OCI-M1 (cell line): Measurements from ENCODE around the gene SPTBN1.
"Not testable (repeated sequence)": the region's sequence is repeated elsewhere in the genome, so short reads cannot be mapped to it uniquely, and the experiment has no call there.

ENCODE experiments used
- DNase-seq: peaks from one replicate; lab custom pipeline; 2025; lab: John Stamatoyannopoulos, UW

Gene SPTBN1

DNA sequence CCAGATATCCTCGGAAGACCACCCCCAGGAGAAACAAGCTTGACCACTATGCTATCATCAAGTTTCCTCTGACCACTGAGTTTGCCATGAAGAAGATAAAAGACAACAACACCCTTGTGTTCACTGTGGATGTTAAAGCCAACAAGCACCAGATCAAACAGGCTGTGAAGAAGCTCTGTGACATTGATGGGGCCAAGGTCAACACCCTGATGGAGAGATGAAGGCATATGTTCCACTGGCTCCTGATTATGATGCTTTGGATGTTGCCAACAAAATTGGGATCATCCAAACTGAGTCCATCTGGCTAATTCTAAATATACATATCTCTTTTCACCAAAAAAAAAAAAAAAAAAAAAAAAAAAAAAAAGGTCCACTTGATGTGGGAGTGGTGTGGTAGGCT is 73.4 kb downstream of the SPTBN1 start:
- not testable (repeated sequence) for DNase-seq

DNA sequence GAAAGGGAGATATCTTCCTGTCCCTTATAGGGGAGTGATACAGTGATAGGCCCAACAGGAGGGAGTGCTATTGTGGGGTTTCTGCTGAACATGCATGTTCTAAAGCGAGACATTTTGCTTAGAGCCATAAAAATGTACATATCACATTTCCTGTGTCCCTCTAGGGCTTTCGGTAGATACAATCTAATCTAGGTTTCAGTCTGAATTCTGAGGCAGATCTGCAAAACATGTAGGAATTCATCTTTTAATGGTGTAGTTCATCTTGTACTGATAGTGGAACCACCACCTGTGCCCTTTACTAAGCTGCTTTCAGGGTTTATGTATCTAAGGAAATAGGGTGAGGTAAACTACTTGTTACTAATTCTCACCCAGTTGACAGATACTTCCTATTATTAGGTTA is 73.8 kb downstream of the SPTBN1 start:
- no peak for DNase-seq

DNA sequence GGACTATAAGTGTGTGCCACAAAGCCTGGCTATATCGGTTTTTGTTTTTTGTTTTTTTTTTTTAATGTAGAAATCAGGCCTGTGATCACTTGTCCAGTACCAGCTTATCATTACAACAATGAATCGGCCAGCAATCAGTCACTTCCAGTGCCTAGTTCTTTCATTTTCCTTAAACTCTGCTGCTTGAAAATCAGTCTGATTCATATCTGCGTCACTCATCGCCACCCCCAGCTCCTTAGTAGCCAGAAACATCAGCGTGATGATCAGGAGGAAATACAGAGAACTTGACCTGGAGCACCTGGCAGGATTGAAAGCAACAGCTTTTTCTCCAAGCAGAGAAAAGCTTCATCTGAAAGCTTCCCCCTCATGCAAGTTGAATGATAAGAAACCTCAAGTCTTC is 75.4 kb downstream of the SPTBN1 start:
- DNase-seq = no peak

DNA sequence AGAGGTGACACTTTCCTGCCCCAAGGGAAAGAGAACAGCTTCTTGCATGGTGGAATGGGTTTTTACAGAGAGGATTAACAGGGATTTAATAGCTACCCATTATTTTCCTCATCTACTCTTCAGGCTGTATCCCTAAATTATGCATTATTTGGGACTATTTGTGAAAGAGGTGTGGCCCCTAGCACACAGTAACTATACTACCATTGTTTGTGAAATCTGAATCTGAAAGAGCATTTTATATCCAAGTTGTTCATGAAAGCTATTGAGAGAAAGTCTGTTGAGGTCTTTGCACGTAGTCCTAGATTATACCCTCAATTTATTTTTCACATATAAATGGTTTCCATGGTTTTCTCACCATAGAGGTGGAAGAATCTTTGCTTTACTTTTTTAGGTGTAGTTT is 78.1 kb downstream of the SPTBN1 start:
- DNase-seq = no peak

DNA sequence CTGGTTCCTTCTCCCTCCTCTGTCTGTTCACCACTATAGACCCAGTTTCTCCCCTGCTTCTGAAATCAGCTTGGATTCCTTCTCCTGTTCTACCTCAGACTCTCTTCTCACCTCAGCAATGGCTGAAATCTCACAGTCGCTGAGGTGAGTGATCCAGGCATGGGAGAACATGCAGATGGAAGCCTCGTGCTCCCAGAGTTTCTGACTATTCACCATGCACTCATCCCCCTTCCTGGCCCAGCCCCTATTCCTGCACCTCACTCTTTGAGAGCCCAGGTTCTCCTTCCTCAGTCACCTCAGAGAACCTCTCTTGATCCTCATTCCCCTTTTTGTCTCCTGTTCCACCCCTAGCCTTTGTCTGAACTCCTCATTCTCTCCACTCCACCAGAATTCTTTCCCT is 78.5 kb downstream of the SPTBN1 start:
- DNase-seq = no peak

DNA sequence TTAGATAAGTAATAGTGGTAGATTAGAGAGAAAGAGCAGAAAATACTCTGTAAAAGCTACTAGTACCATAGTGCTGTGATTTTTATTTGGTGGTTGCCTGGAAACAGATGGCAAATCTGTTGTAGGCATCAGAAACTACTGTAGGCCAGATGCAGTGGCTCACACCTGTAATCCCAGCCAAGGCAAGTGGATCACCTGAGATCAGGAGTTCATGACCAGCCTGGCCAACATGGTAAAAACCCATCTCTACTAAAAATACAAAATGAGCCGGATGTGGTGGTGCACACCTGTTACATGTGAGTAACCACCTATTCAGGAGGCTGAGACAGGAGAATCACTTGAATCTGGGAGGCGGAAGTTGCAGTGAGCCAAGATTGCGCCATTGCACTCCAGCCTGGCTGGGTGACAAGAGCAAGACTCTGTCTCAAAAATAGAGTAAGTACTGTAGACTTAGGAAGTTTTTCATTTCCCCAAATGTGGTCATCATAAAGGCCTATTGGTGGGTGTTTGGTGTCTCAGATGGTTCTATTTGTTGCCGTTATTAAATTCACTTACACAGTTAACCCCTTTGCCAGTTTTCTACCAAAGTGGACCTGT is 79.6 kb downstream of the SPTBN1 start:
- DNase-seq = peak; percentile 14

DNA sequence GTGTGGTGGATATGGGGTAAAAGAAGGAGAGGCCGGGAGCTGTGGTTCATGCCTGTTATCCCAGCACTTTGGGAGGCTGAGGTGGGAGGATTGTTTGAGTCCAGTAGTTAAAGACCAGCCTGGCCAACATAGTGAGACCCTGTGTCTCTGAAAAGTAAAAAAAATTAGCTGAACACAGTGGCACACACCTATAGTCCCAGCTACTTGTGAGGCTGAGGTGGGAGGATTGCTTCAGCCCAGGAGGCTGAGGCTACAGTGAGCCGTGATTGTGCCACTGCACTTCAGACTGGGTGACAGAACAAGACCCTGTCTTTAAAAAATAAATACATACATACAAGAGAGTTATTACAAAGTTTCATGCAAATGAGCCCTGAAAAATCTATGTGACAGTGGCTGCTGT is 80.6 kb downstream of the SPTBN1 start:
- no peak for DNase-seq

DNA sequence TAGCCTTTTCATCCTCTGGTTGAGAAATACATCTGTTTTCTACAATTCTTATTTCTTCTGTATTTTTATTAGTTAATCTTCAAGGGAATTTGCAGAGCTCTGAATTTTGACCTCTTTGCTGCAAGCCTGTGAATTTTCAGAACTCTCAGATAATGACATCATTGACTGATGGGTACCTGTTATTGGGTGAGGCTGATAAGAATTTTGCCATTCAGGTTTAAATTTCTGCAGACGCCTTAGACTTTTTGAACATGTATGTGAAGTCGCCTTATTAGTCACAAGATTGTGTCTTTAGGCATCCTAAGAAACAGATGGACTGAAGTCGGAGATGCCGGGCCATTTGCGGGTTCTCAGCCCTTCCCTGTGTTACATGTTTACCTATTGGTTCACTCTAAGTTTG is 82.4 kb downstream of the SPTBN1 start:
- DNase-seq = no peak

DNA sequence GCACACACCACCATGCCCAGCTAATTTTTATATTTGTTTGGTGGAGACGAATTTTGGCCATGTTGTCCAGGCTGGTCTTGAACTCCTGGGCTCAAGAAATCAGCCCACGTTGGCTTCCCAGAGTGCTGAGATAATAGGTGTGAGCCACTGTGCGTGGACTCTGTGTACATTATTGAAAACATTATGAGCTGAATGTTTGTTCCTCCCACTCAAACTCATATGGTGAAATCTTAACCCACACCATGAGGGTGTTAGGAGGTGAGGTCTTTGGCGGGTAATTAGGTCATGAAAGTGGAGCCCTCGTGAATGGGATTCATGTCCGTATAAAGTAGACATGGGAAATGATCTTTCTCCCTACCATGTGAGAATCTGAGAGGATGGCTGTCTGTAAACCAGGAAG is 83.6 kb downstream of the SPTBN1 start:
- DNase-seq = no peak

DNA sequence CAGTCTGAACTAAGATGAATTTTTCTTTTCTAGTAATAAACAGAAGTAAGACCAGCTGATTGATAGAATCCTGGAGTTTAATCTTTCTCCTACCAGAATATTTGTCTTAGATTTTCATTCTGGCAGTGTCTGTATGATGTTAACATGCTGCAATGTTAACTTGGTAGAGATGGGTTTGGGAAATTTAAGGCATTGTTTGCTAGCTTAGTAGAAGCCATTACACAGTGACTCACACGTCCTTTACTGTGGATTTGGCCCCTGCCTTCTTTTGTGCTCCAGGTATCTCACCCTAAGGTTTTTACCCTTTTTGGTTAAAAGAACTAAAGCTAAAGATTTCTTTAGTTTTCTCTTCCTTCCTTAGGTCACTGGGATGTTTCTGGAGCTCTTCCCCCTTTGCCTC is 84.1 kb downstream of the SPTBN1 start:
- DNase-seq = no peak

DNA sequence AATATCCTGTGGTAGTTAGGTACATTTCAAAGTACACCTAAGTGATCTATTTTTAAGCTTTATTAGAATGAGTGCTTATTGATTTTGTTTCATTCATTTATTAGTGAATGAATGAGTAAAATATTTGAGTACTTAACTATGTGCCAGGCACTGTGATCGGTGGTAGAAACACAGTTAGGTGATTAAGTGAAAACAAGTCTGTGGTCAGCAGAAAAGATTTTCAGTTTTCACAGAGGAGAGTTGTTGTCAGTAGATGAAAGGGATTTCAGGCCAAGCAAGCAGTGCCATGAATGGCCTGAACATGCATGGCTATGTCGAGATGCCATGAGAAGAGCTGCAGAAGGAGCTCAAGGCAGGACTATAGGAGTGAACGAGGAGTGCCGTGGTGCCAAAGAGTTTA is 85.9 kb downstream of the SPTBN1 start:
- no peak for DNase-seq

DNA sequence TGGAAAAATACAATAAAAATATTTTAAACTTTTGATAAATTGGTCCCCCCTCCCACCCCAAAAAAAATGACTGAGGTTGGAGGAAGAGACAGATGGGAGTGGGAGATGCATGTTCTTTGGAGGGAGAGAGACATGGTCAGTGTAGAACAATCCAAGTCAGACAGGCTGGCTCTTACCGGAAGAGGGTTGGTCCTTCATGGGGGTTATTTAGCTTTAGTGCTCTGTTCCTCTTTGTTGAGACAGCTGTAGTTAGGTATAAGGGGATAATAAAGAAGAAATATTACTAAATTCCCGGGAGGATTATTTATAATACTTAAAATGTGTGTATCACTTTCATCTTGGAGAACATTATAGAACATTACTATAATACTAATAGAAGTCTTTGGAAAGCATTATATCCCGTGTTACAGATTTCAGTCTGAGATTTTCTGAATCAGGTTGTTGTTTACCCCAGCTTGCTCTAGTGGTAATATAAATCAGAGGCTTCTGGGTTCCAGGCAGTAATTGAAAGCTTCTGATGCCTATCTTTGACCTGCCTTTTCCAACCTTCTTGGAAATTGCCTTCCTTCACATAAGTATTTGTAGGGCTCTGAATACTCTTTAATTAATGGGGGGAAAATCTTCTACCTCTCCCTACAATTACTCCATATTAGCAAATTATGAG is 87.7 kb downstream of the SPTBN1 start:
- DNase-seq = no peak

DNA sequence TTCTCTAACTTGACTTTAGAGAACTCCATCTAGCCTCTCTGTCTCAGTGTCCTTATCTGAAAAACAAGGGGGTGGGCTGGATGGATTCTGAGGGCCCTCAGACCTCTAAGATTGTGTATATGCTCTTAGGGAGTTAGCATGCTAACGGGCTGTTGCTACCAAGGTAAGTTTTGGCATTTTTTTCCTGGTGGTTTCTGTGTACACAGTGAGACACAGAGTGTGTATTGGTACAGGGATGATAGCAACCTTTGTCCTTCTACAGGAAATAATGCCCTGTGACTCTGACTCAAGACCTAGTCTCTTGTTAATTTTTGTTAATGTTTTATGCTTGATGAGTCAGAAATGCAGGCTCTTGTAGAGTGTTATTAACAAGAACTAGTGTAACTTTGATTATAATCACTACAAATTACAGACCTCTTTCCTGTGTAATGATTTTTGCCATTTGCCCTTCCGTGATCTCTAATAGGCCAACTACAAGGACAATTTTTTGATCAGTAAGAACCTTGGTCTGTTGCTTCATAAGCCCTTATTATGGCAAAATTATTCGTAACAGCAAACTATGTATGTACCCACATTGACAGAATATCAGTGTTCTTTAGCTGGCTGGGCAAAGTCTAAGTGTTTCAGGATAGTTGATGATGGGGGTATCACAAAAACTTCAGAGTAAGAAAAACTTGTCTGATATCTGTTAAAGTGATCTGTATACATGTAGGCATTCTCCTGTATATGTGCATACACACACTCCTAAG is 89.7 kb downstream of the SPTBN1 start:
- no peak for DNase-seq

DNA sequence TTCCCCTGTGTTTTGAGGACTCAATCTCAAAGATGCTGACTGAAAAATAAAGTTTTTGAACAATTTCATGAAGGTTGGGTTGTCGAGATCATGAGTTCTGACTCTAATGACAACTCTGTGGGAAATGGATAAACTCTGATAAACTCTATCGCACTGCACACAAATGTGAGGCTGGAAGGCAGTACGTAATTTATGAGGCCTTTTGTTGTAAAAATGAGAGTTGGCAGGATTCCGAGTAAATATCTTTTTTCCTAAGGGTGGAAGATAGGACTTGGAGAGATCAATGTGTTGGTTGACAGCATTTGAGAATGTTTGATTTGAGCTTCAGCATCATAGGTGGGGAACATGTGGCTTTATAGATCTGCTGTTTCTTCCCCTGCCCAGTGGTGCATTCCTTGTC is 90.4 kb downstream of the SPTBN1 start:
- no peak for DNase-seq

DNA sequence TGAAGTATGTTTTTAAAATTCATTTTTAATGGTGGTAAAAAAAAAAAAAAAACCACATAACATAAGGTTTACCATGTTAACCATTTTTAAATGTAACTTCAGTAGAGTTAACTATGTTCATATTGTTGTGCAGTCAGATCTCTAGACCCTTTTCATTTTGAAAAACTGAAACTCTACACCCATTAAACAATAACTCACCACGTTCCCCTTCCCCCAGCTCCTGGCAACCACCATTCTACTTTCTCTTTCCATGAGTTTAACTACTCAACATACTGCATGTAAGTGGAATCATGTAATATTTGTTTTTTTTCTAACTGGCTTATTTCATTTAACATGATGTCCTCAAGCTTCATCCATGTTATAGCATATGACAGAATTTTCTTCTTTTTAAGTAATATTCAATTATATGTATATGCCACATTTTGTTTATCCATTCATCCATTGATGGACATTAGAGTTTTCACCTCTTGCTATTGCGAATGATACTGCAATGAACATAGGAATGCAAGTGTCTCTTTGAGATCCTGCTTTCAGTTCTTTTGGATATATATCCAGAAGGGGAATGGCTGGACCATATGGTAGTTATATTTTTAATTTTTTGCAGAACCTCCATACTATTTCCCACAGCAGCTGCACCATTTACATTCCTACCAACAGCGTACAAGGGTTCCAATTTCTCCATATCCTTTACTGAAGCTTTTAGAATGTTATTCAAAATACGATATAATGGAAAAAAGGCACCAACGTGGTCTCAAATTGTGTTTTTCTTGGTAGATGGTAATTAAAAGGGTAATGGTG is 91.0 kb downstream of the SPTBN1 start:
- DNase-seq = peak; percentile 38

DNA sequence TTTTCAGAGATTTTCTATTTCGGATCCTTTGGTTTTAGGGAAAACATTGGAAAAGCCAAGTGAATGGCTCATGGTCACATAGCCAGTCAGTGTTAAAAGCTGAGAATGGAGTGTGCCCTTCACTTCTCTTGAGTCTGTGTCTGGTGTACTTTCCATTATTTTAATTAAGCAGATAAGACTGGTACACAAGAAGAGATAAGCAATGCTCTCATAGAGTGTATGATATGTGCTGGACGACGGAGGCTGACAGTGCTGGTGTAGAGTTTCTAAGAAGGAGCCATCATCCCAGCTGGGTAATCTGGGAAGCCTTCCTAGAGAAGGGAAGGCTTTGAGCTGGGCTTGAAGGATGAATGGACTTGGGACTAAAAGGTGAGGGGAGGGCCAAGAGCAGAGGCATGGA is 93.3 kb downstream of the SPTBN1 start:
- no peak for DNase-seq

DNA sequence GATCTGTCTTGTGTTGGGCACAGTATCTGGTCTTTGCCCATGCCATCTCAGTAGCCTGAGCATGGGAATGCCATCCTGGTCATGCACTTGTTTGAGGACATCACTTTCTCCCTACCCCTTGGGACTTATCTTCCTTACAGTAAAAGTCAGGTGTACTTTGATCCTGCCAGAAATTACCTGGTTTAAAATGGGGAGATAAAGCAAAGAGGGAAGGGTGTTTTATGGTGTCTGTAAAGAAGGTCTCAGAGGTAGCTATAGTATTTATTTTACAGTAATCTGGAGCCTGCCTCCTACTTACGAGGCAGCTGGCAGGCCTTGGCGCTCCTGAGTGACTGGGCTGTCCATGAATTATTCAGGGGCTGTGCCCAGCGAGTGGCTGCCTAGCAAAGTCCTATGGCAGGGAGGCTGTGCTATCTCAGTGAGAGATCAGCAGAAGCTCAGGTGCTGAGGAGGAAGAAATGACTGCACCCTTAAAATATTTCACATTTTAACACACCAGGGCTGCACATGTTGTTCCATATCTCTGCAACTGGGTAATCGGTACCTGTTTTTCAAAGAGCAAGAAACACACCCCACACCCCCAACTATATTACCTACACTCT is 93.9 kb downstream of the SPTBN1 start:
- DNase-seq = no peak

DNA sequence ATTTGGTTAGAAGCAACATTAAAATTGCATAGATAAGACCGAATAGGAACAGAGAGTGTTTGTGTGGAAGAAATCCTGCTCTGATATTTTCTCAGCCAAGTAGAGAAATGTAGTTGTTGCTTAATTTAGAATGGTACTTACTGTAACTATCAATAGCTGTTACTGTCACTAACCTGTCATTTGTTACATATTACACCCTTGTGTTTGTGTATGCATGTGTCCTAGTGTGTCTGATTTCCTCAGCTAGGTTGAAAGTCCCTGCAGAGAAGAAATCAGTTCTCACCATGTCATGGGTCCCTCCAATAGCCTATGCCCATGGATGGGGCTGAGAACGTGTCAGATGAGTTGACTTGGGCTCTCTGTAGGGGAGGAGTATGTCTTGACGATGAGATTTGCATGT is 94.4 kb downstream of the SPTBN1 start:
- DNase-seq = no peak

DNA sequence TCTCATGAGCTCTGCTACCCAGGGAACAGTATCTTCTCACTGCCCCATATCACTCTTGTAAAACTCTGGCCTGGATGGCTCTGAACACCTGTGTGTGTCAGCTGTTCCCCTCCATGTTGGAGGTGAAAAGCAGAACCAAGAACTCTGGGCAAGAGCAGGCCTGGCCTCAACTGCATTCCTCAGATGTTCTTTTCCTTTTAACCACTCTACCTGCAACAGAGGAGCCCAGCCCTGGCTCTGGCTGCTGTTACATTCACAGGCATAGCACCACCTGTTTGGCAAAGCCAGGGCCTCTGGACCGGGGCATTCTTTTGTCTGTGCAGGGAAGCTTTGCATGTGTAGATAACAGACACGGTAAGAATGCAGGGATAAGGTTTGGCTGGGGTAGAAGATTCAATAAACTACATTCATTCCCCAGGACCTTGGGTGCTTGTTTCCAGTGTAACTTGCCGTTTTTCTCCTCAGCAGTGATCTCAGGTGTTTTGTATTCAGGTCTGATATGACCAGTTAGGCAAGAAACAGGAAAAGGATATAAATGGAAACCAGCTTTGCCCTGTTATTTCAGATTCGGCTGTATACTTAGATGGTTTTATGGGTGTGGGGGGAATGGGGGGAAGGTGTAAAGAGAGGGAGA is 95.1 kb downstream of the SPTBN1 start:
- DNase-seq = no peak

DNA sequence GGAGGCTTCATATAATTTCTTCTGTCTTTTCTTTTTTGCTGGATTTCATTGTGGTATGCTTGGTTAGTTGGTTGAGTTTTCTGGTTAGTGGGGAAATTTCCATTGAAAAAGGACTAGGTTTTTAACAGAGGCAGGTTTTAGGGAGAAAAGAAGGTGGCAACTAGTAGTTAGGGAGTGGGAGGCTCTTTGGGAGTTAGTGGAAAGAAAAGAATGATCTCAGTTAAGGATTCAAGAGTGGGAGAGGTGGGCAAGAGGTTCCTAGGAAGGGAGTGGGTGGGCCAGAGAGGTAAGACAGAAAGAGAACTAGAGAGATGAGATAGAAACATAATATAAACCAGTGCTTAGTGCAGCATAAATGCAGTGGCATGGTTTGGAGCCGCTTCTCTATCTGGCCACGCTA is 96.9 kb downstream of the SPTBN1 start:
- no peak for DNase-seq

DNA sequence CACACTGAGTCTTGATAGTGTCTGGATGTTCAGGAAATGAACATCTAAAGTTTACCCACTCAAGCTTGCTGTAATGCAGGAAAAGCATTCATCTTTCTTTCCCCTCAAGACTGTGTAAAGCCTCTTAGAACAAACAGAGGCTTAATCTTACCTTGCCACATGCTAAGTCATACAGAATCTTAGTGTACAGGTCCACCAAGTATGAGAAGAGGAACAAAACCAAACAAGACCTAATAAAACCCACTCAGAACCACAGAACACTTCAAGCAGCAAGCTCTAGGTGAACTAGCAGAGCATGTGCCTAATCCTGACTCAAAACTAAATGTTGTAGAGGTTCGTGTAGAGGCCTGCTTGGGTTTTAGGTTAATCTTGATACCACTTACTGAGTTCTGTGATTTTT is 97.6 kb downstream of the SPTBN1 start:
- no peak for DNase-seq

DNA sequence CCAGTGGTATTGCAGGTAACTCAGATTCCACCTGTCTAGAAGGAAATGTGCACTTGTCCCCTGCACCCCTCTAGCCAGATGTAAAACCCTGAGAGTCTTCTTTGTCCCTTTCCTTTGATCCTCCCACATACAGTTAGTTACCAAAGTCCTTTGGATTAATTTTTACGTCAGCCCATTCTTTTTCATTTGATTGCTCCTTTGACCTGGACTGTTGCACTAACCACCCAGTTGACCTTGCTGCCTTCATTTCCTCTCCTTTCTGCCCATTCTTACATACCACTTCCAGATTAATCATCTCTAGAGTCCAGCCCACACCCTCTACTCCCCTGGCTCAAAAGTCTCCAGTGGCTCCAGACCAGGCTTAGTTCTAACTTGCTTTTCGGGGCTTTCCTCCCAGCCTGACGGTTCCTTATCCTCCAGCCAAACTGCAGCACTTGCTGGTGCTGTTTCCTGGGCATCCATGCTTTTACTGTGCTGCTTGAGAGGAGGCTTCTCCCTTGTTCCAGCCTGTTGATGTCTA is 99.3 kb downstream of the SPTBN1 start:
- no peak for DNase-seq
